ENCODE data around the gene RRM2.

The RRM2 gene

GRCh38 chr2:10132596-10132995 is 10.1 kb downstream of the RRM2 start:
- Histone ChIP-seq H3K36me3 (ENCODE audit: control insufficient read depth in 1 of 2, insufficient read depth in 2 of 2, low read length in 2 of 2) (peaks cover 12 to 26% of the 10 kb centered on the region in 2 experiments), H3K4me3 (ENCODE audit: low read depth, low read length) (no peak overlapping the region), H3K79me2 (ENCODE audit: control insufficient read depth, insufficient read depth, low read length, poor library complexity) (no peaks in the 10 kb centered on the region), H3K79me1 (ENCODE audit: low read length) (no peaks in the 10 kb centered on the region), H3K18ac (ENCODE audit: low read length) (no peak overlapping the region), H2BK12ac (ENCODE audit: low read length) (no peak overlapping the region), H2BK120ac (ENCODE audit: insufficient read depth, low read length, poor library complexity) (no peak overlapping the region), H4K8ac (ENCODE audit: low read depth, low read length) (no peak overlapping the region), H3K9me3 (ENCODE audit: insufficient read depth, low read depth, low read length) (peaks cover 2% of the 10 kb centered on the region), H4K12ac (ENCODE audit: low read depth, low read length) (no peak overlapping the region), H3K4ac (ENCODE audit: low read depth, low read length) (no peak overlapping the region), H3K14ac (ENCODE audit: low read length) (no peak overlapping the region), H2AFZ (ENCODE audit: insufficient read depth, low read length, poor library complexity) (no peak overlapping the region), H3K4me1 (ENCODE audit: control insufficient read depth in 1 of 2, insufficient read depth in 2 of 2, low read length in 2 of 2) (no peaks in the 10 kb centered on the region), H2BK5ac (ENCODE audit: low read depth, low read length, poor library complexity) (no peak overlapping the region), H4K91ac (ENCODE audit: low read depth, low read length) (no peak overlapping the region), H2AK5ac (ENCODE audit: low read length) (no peak overlapping the region), H3K27ac (ENCODE audit: low read depth, low read length) (no peak overlapping the region), H3K23ac (ENCODE audit: low read length) (no peak overlapping the region), H3K9ac (ENCODE audit: low read length) (no peak overlapping the region), H3K4me2 (ENCODE audit: low read length) (no peak overlapping the region), H3K27me3 (ENCODE audit: insufficient read depth, low read length) (no peaks in the 10 kb centered on the region)
- DNase-seq, result no peak
- no CpG with 5 or more reads among the region's 6 CpGs for WGBS (ENCODE audit: extremely low coverage, insufficient coverage, insufficient read length)

GRCh38 chr2:10132996-10133647 is 10.6 kb downstream of the RRM2 start:
- H2AFZ ChIP-seq (ENCODE audit: insufficient read depth, low read length, poor library complexity), result no peak overlapping the region
- no peak overlapping the region for H2BK120ac ChIP-seq (ENCODE audit: insufficient read depth, low read length, poor library complexity)
- H3K27ac ChIP-seq (ENCODE audit: low read depth, low read length), result no peak overlapping the region
- H3K27me3 ChIP-seq (ENCODE audit: insufficient read depth, low read length), result no peaks in the 10 kb centered on the region
- H3K79me2 ChIP-seq (ENCODE audit: control insufficient read depth, insufficient read depth, low read length, poor library complexity), result no peaks in the 10 kb centered on the region
- H2BK5ac ChIP-seq (ENCODE audit: low read depth, low read length, poor library complexity), result no peak overlapping the region
- H4K8ac ChIP-seq (ENCODE audit: low read depth, low read length), result no peak overlapping the region
- no peak overlapping the region for H3K23ac ChIP-seq (ENCODE audit: low read length)
- H3K9ac ChIP-seq (ENCODE audit: low read length), result no peak overlapping the region
- no CpG with 5 or more reads among the region's 6 CpGs for WGBS (ENCODE audit: extremely low coverage, insufficient coverage, insufficient read length)
- no peak overlapping the region for H3K4me2 ChIP-seq (ENCODE audit: low read length)
- H3K4me1 ChIP-seq (ENCODE audit: control insufficient read depth in 1 of 2, insufficient read depth in 2 of 2, low read length in 2 of 2), result no peaks in the 10 kb centered on the region
- no peaks in the 10 kb centered on the region for H3K79me1 ChIP-seq (ENCODE audit: low read length)
- H3K4ac ChIP-seq (ENCODE audit: low read depth, low read length), result no peak overlapping the region
- no peak overlapping the region for H3K14ac ChIP-seq (ENCODE audit: low read length)
- H4K91ac ChIP-seq (ENCODE audit: low read depth, low read length), result no peak overlapping the region
- H3K9me3 ChIP-seq (ENCODE audit: insufficient read depth, low read depth, low read length), result peaks cover 2% of the 10 kb centered on the region
- no peak overlapping the region for H2BK12ac ChIP-seq (ENCODE audit: low read length)
- H3K36me3 ChIP-seq (ENCODE audit: control insufficient read depth in 1 of 2, insufficient read depth in 2 of 2, low read length in 2 of 2), result peaks cover 12 to 20% of the 10 kb centered on the region in 2 experiments
- no peak for DNase-seq
- no peak overlapping the region for H4K12ac ChIP-seq (ENCODE audit: low read depth, low read length)
- no peak overlapping the region for H2AK5ac ChIP-seq (ENCODE audit: low read length)
- H3K4me3 ChIP-seq (ENCODE audit: low read depth, low read length), result no peak overlapping the region
- no peak overlapping the region for H3K18ac ChIP-seq (ENCODE audit: low read length)

GRCh38 chr2:10135296-10136089 is 13.0 kb downstream of the RRM2 start:
- WGBS (ENCODE audit: extremely low coverage, insufficient coverage, insufficient read length), result no CpG with 5 or more reads among the region's 9 CpGs

GRCh38 chr2:10136101-10136934 is 13.8 kb downstream of the RRM2 start:
- no peak overlapping the region for H2BK5ac ChIP-seq (ENCODE audit: low read depth, low read length, poor library complexity)
- no peak overlapping the region for H3K4ac ChIP-seq (ENCODE audit: low read depth, low read length)
- H3K4me1 ChIP-seq (ENCODE audit: control insufficient read depth in 1 of 2, insufficient read depth in 2 of 2, low read length in 2 of 2), result no peaks in the 10 kb centered on the region
- H2BK120ac ChIP-seq (ENCODE audit: insufficient read depth, low read length, poor library complexity), result no peak overlapping the region
- no peak overlapping the region for H3K4me2 ChIP-seq (ENCODE audit: low read length)
- no peak overlapping the region for H4K8ac ChIP-seq (ENCODE audit: low read depth, low read length)
- no peak overlapping the region for H2BK12ac ChIP-seq (ENCODE audit: low read length)
- H3K14ac ChIP-seq (ENCODE audit: low read length), result no peak overlapping the region
- H3K79me1 ChIP-seq (ENCODE audit: low read length), result no peaks in the 10 kb centered on the region
- H3K18ac ChIP-seq (ENCODE audit: low read length), result no peak overlapping the region
- H3K27ac ChIP-seq (ENCODE audit: low read depth, low read length), result no peak overlapping the region
- no peak overlapping the region for H2AFZ ChIP-seq (ENCODE audit: insufficient read depth, low read length, poor library complexity)
- WGBS (ENCODE audit: extremely low coverage, insufficient coverage, insufficient read length), result no CpG with 5 or more reads among the region's 7 CpGs
- no peaks in the 10 kb centered on the region for H3K27me3 ChIP-seq (ENCODE audit: insufficient read depth, low read length)
- H3K9ac ChIP-seq (ENCODE audit: low read length), result no peak overlapping the region
- no peak for DNase-seq
- H4K91ac ChIP-seq (ENCODE audit: low read depth, low read length), result no peak overlapping the region
- no peak overlapping the region for H3K23ac ChIP-seq (ENCODE audit: low read length)
- H4K12ac ChIP-seq (ENCODE audit: low read depth, low read length), result no peak overlapping the region
- H3K4me3 ChIP-seq (ENCODE audit: low read depth, low read length), result no peak overlapping the region
- H3K79me2 ChIP-seq (ENCODE audit: control insufficient read depth, insufficient read depth, low read length, poor library complexity), result no peaks in the 10 kb centered on the region
- H2AK5ac ChIP-seq (ENCODE audit: low read length), result no peak overlapping the region
- peaks cover 2% of the 10 kb centered on the region for H3K9me3 ChIP-seq (ENCODE audit: insufficient read depth, low read depth, low read length)
- H3K36me3 ChIP-seq (ENCODE audit: control insufficient read depth in 1 of 2, insufficient read depth in 2 of 2, low read length in 2 of 2), result peaks cover 10 to 11% of the 10 kb centered on the region in 2 experiments

More at GRCh38 chr2:10135296-10136089, 13.0 kb downstream of the RRM2 start:
- no peak overlapping the region for H2AFZ ChIP-seq (ENCODE audit: insufficient read depth, low read length, poor library complexity)
- H2BK12ac ChIP-seq (ENCODE audit: low read length), result no peak overlapping the region
- H3K36me3 ChIP-seq (ENCODE audit: control insufficient read depth in 1 of 2, insufficient read depth in 2 of 2, low read length in 2 of 2), result peaks cover 10 to 11% of the 10 kb centered on the region in 2 experiments
- H2AK5ac ChIP-seq (ENCODE audit: low read length), result no peak overlapping the region
- no peak overlapping the region for H3K23ac ChIP-seq (ENCODE audit: low read length)
- H3K79me2 ChIP-seq (ENCODE audit: control insufficient read depth, insufficient read depth, low read length, poor library complexity), result no peaks in the 10 kb centered on the region
- H4K12ac ChIP-seq (ENCODE audit: low read depth, low read length), result no peak overlapping the region
- H3K27me3 ChIP-seq (ENCODE audit: insufficient read depth, low read length), result no peaks in the 10 kb centered on the region
- no peak overlapping the region for H2BK120ac ChIP-seq (ENCODE audit: insufficient read depth, low read length, poor library complexity)
- H3K4me1 ChIP-seq (ENCODE audit: control insufficient read depth in 1 of 2, insufficient read depth in 2 of 2, low read length in 2 of 2), result no peaks in the 10 kb centered on the region
- no peak overlapping the region for H3K14ac ChIP-seq (ENCODE audit: low read length)
- H3K18ac ChIP-seq (ENCODE audit: low read length), result no peak overlapping the region
- DNase-seq, result no peak
- H3K9me3 ChIP-seq (ENCODE audit: insufficient read depth, low read depth, low read length), result peaks cover 2% of the 10 kb centered on the region
- H4K8ac ChIP-seq (ENCODE audit: low read depth, low read length), result no peak overlapping the region
- no peak overlapping the region for H3K4ac ChIP-seq (ENCODE audit: low read depth, low read length)
- no peak overlapping the region for H3K4me3 ChIP-seq (ENCODE audit: low read depth, low read length)
- H3K27ac ChIP-seq (ENCODE audit: low read depth, low read length), result no peak overlapping the region
- no peak overlapping the region for H3K4me2 ChIP-seq (ENCODE audit: low read length)
- no peaks in the 10 kb centered on the region for H3K79me1 ChIP-seq (ENCODE audit: low read length)
- H2BK5ac ChIP-seq (ENCODE audit: low read depth, low read length, poor library complexity), result no peak overlapping the region
- no peak overlapping the region for H4K91ac ChIP-seq (ENCODE audit: low read depth, low read length)
- no peak overlapping the region for H3K9ac ChIP-seq (ENCODE audit: low read length)
